HG03045 (cell line): ENCODE results near the gene EPHB3.

ENCODE experiments used
- ATAC-seq: cut with Tn5 transposase; IDR thresholded peaks from one replicate; pipeline ENCODE4 v1.9.1; 2021; ENCODE audit warnings: mild to moderate bottlenecking, moderate library complexity; ENCODE audit not compliant: unreplicated experiment

EPHB3 gene

GRCh38 chr3:184543256-184543655 lies 18.3 kb upstream of the EPHB3 start:
- no peak for ATAC-seq

- ATAC-seq, result peak; percentile 64
Observed at GRCh38 chr3:184543843-184544512, 17.6 kb upstream of the EPHB3 start.

GRCh38 chr3:184544513-184544861 lies 17.1 kb upstream of the EPHB3 start:
- no peak for ATAC-seq

DNA sequence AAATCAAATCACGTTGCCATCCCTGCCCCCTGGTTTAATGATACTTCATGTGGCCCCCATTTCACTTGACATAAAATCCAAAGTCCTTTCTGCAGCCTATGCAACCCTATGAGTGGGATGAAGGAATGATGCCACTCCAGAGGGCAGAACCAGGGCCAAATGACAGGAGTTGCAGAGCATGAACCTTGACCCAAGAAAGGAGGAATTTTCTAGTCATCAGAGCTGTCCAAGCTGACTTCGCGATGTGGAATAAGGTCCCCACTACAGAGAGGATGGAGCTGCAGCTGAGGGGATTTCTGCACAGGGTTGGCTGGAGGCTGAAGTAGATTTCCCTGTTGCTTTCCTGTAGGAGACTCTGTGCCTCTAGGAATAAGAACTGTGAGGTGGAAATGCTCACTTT lies 15.8 kb upstream of the EPHB3 start:
- ATAC-seq, result no peak

DNA sequence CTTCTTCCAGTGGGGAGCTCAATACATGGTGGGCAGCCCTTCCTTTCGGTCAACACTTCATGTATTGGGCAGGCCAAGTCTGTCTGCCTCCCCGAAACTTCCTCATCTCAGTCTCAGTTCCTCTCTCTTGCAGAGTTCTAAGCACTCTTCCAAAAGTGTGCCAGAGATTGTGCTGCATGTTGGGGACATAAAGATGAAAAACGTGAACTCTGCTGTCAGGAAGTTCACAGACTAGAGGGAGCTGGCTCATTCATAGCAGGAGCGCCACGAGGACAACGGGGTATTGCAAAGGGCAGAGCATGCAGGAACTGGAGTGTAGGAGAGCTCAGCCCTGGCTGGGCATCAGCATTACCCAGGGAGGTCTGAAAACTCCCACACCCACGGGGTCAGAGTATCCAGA lies 15.3 kb upstream of the EPHB3 start:
- ATAC-seq, result no peak

- no peak for ATAC-seq
Observed at GRCh38 chr3:184549796-184550577, 11.6 kb upstream of the EPHB3 start.

- ATAC-seq, result no peak
Observed at GRCh38 chr3:184551103-184551502, 10.5 kb upstream of the EPHB3 start.

GRCh38 chr3:184551614-184552256 lies 9.8 kb upstream of the EPHB3 start:
- no peak for ATAC-seq

DNA sequence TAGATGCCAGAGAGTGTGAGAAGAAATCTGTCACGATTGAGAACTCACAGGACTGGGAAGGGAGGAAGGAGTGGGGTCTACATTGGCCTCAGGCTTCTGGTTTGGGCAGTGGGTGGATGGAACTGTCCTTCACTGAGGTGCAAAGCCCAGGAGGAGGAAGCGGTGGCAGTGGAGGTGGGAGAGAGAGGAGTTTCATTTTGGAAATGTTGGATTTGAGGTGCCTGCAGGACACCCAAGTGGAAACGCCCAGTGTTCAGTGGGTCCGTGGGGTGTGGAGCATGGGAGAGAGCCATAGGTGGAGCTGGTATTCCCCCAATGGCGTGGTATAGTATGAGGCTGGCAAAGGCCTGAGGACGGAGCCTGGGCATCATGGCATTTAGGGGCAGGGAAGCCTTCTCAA lies 9.3 kb upstream of the EPHB3 start:
- ATAC-seq, result no peak

- no peak for ATAC-seq
Observed at GRCh38 chr3:184552863-184553262, 8.7 kb upstream of the EPHB3 start.

- ATAC-seq, result no peak
Observed at GRCh38 chr3:184553385-184553784, 8.2 kb upstream of the EPHB3 start.

GRCh38 chr3:184554461-184554860 lies 7.1 kb upstream of the EPHB3 start:
- ATAC-seq, result no peak

DNA sequence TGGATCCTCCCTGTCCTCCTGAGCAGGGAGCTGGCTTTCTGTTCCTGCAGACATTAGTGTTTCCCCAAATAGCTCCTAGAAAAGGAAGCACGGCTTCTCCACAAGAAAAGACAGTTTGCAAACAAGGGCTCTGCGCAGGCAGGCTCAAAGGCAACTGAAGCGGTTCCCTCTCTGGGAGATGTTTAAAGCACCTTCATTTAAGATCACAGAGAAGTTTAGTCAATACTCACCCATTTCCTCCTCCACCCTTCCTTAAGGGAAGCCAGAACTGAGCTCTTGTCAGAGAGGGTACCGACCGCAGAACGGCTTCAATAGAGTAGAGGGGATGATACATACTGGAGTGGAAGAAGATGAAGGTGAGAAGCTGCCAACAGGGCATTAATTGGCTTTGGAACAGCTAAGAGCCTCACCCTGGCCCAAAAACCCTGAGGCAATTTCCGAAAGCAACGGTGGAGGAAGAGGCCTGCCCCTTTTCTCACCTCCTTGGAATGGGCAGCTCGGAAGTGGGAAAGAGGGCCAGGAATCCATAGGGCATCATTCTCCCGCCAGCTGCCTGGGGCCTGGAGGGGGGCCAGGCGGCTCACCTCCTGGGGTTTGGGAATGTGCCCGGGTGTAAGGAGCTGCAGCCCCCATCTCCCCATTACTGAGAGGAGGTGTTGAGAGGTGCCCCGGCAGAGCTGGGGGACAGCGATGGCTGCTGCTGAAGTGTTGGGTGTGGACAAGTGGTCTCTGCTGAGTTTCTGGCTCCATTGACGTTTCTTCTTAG lies 4.8 kb upstream of the EPHB3 start:
- no peak for ATAC-seq

DNA sequence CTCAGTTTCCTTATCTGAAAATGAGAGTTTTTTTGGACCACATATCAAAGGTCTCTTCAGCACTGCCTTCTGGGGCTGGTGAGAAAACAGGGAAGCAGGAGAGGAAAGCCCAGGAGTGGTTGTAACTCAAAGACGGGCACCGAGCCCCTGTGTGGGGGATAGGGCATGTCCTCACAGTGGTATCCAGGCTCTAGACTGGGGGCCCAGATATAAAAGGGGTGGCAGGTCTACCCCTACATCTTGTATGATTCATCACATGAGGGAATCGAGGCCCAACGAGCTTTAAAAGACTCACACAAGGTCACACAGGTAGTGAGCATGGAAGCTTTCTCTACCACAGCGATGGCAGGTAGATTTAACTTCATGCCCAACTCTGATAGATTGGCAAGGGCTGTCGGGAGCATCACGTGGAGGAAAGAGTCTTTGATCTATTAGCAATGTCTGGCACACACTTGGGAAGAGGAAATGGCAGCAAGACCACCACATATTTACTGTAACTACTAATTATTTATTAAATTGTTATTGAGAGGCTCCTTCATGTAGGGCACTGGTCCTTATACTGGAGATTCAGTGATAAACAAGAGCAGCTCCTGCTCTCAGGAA lies 4.1 kb upstream of the EPHB3 start:
- no peak for ATAC-seq

DNA sequence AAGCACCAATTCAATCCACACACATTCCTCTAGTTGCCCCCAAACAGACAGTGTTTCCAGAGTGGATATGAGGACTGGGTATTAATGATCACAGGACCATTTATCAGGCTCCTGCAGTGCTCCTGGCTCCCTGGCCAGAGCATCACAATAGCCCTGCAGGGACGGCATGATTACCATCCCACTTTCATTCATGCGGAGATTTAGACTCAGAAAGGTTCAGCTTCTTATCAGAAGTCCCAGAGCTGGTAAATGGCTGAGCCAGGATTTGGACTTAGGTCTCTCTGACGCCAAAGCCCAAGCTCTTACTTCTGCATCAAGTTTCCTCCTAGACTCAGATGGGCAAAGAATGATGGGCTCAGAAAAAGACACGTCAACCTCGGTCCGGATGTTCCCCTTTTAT lies 2.9 kb upstream of the EPHB3 start:
- no peak for ATAC-seq

DNA sequence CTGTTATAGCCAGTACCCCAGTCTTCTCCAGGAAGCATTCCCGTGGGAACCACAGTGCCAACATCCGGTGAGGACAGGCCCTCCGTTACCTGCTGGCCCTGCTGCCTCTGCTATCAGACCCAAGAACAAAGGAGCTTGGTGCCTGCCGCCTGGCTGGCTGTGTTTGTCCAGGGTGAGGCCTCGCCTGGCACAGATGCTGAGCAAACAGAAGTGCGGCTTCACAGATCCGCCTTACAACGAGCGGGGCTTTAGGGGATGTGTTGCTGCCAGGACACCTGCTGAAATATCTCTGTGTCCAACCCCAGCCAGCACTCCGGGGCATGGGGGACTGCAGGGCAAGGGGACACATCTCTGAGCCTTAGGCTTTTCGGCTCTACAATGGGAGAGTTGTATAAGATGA lies 2.2 kb upstream of the EPHB3 start:
- no peak for ATAC-seq

- ATAC-seq, result no peak
Observed at GRCh38 chr3:184560531-184560930, 1.1 kb upstream of the EPHB3 start.

GRCh38 chr3:184561913-184562877 lies 610 bp downstream of the EPHB3 start:
- no peak for ATAC-seq

DNA sequence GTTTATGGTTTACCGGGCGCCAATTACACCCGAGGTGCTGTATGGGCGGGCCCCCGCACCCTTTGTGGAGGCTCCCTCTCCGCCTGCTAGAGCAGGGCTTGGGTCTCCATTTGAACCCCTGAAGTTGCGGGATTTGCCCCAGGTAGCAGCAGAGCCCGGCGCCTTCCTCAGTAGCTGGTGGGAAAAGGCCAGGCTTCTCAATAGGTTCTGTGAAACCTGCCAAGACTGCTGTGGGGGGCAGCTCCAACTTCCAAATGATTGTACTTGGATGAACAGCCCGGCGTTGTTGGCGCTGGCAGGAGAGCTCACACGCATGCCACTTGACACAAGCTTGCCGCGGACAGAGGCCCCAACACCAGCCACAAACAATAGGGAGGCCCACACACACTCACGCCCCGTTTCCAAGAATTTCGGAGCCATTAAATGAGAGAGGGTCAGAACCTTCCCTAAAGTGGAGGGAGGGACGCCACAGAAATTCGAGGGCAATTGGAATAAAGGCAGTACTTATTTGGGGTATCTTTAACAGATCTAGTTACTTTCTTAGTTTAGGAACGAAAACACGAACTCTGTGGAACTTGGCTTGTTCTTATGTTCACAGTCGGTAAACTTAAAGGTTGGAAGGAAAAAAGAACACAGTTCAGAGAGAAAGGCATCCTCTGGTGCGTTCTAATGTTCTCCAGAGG lies 1.4 kb downstream of the EPHB3 start:
- ATAC-seq, result no peak
